HG02642 (cell line): ENCODE results near the gene CHAF1A.

Source experiments
- ATAC-seq: cut with Tn5 transposase; IDR thresholded peaks from one replicate; pipeline ENCODE4 v1.9.1; 2021; ENCODE audit warnings: mild to moderate bottlenecking; ENCODE audit not compliant: unreplicated experiment, poor library complexity

CHAF1A gene

DNA sequence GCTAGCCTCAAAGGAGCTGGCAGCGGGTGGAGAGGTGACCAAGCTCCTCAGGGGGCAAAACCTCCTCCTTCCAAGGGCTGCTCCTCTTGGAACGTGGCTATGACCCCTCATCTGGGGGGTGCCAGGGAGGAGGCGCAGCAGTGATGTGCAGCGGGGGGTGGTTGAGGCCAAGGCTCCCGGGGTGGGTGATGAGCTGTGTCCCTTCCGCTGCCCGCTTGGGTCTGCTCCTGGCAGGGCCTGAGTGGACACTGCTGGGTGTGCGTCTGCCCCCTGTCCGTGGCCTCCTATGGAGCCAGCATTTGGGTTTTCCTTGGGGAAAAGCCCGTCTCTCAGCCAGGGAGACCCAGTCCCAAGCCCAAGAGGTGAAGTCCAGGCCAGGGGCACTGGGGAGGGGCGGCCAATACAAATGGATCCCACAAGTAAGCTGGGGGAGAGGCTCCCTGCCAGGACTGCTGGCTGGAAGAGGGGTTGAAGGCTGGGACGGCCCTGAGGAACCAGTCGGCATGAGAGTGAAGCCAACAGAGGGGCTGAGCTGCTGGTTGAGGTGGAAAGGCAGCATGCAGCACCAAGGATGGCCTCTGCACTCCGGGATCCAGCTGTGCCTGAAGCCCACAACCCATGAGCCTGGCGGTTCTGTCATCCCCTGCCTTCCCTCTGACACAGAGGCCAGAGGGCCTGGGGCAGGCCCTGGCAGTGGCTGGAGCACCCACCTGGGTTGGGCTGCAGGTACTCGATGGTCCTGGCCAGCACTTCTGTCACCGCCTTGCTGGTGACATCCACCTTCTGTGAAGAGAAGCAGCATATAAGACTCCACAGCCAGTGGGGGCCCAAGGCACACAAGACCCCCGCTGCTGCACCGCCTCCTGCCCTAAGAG, 36.4 kb upstream of the CHAF1A start:
- ATAC-seq, result no peak

DNA sequence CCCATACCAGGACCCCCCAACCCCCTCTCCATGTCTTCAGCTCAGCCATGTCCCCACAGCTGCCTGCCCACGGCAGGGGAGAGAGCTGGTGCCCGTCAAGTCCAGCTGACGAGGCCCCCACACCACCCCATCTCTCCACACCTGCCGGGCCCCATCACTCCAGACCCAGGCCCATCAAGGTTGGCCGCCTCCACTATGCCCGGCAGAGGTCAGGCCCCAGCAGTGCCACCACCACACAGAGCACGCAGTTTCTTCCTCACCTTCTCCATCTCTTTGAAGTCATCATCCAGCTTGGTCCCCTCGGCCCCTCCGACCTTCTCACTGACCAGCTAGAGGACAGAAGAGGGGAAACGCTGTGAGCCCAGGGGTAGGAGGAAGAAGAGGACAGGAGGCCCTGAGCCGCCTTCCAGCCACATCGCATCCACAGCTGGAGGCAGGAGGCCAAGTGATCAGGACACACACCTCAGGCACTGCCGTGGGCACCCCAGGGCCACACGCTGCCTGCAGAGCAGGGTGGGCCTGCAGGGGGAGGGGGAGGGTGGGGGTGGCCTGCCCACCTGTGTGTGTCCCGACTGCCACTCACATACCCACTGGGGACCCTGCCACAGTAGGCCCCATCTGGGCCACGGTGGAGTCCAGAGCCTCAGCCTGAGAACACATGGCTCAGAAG, 35.6 kb upstream of the CHAF1A start:
- ATAC-seq, result no peak

DNA sequence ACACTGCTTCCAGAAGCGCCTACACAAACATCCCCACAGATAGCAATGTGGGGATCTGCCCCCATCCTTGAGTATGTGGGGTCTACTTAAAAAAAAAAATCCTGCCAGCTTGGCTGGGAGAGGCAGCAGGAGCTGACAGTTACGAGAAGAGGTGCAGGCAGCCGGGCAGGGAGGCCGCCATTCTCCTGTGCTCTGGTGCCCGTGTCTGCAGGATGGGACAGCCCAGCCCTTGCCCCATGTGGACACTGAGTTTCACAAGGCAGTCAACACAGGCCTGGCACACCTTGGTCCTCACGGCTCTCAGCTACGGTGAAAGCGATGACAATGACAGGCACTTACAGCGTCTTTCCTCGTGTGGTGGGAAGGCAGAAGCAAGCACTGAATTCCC, 35.1 kb upstream of the CHAF1A start:
- no peak for ATAC-seq

DNA sequence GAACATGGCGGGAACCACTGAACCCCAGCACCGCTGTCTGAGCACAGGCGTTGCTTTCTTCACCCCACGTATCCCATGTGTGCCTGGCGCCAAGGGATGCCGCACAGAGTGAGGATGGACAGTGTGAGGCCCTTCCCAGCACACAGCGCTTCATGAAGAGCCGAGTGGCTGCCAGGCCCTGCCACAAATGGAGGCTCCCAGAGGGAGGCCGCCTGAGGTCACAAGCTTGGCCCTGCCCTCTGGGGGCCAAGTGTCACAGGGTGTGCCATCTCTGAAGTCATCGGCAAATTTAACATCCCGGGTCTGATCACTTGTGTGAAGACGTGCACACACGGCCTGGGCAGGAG, 34.7 kb upstream of the CHAF1A start:
- no peak for ATAC-seq

DNA sequence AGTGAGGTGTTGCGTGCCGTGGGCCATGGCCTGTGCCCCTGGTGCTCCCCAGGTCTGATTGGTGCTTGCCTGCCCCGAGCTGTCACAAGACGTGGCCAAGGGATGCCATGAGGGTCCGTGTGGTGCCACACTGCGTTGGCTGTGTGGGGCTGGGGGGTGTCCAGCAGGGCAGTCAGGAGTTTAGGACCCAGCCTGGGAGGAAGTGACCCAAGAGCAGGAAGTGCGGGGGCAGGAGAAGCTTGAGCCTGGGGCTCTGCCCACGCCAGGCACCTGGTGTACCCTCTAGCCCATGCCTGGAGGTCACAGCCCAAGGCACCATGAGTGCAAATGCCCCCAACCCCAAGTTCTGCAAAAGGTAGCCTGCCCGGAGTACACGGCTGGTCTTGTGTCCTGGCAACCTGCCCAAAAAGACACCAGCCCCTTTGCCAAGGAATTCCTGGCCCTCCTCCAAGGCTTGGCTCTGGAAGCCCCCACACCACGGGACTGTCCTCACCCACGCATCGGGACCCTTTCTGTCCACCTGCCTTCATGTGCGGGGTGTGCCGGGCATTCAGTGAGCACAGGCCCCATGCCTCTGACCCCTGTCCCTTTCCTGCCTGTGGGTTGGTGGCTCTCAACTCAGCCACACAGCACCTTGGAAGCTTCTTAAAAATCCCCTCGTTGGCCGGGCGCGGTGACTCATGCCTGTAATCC, 34.2 kb upstream of the CHAF1A start:
- no peak for ATAC-seq

- peak; percentile 57 for ATAC-seq
These were observed 33.1 kb upstream of the CHAF1A start for GRCh38 chr19:4369109-4369887.

DNA sequence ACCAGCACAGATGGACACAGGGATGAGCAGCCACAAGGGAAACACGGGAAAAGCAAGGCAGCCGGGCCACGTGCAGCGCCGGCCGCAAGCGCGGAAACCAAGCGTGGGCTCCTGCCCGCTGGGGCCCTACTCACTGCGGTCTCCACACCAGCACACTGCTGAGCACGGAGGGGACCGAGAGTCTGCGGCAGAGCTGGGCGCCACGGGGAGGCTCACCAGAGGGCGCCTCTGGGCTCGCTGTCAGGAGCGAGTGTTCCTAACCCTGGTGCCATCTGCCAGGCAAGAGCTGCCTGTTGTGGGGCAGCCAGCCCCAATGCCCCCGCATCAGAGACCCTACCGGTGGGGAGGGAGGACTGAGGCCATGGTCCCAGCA, 32.6 kb upstream of the CHAF1A start:
- peak; percentile 50 for ATAC-seq

DNA sequence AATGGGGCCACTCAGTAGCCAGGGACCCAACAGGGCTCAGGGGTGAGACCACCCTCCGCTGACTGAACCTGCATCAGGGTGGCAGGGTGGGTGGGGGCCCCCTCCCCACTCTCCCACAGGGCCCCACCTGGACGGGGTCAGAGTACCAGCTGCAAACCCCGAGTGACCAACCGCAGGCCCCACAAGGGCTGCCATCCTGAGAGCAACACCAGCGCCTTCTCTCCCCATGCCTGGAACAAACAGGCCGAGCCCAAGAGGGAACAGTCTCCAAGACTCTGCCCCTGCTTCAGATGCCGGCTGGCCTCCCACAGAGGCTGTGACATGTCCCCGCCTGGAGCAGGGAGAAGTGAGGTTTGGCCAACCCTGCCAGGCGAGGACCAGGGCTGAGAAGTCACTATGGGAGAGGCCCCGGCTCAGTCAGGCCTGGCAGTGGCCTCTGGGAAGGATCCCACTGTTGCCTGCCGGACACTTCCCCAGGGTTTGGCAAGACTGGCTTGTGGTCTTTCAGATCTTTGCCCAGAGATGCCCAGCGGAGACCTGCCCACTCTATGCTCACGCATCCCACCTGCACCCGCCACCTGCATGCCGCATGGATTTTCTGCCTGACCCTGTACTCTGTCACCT, 31.9 kb upstream of the CHAF1A start:
- no peak for ATAC-seq

GRCh38 chr19:4371247-4372164, 30.9 kb upstream of the CHAF1A start:
- no peak for ATAC-seq

GRCh38 chr19:4372165-4373012, 30.1 kb upstream of the CHAF1A start:
- ATAC-seq, result no peak

DNA sequence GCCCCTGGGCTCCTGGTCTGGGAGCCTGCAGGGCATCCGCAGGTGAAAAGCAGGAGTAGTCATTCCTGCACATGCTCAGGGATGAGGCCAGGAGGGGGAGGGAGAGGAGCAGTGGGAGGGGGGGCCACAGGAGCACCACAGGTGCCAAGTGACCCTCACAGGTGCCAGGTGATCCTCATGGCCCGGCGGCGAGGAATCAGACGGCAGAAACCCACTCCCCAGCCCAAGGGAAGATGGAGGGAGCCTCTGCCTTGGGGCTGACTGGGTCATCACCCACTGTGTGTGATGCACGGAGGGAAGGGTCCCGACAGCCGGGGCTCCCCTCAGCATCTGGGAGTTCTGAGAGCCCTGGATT, 29.4 kb upstream of the CHAF1A start:
- ATAC-seq, result no peak

DNA sequence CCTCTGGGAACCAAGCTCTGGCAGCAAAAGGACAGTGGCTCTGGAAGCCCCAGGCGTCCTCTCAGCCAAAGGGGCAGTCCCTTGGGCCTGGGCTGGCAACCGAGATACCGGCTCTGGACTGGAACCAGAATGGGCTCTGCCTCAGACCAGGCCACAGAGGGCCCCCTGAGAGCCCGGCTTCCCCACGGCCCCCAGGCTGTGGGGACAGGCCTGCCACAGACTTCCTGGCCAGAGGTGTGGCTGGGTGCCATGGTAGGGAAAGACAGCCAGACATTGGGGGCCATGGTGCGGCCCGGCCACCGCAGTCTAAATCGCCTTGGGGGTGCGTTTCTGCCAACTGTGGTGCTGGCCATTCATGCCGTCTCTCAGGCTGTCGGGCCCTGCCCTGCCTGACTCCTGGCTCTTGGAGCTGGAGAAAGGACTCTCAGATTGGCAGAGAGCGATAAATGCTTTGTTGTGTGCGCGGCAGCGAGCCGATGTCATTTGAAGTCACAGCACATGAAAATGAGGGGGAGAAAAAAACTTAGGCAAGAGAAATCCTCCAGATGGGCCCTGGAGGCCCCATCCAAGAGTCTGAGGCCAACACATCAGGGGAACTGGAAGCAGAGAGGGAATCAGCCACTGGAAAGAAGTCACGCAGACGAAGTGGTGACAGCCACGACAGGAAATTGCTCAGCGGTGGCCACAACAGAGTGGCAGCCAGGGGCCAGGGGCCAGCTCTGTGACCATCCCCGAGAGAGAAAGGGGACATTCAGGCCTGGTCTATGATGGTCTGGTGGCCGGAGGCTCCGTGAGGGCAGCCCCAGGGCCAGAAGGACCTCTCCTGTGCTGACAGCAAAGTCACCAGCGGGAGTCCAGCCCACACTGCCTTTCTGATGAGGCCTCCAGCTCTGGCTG, 28.6 kb upstream of the CHAF1A start:
- ATAC-seq, result no peak

- no peak for ATAC-seq
These were observed 27.8 kb upstream of the CHAF1A start for GRCh38 chr19:4374498-4375163.

DNA sequence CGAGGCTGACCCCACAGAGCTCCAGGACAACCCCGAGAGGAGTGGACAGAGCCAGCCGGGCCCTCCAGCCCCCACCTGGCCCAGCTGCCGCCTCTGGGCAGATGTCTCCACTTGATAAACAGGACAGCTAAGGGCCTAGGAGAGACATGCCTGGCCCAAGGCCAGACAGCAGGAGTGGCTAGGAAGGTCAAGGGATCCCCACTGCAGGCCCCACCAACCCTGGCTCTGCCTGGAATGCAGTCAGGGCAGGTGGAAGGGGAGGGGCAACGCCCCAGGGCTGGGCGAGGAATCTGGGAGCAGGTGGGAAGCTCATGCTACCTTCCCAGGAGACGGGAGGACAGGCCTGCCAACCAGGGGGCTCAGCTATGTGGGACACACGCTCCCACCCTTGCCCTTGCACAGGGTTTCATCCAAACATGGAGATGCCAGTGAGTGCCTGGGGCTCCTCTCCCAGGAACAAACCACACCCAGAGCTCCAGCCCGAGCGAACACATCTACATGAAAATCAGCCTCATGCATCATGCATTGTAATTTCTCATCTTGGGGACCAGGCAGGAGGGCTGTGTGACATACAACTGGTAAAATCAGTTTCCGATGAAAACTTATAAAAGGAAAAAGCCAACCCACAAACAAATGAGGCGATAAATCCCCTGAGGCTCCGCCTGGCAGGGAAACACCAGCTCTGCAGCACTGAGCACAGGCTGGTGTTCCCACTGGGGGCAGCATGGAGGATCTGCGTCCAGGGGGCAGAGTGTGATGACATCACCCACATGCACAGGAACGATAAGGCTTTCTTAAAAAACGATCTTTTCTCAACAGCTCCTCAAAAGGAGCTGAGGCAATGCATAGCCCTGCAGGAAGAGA, 27.0 kb upstream of the CHAF1A start:
- ATAC-seq, result peak; percentile 42

DNA sequence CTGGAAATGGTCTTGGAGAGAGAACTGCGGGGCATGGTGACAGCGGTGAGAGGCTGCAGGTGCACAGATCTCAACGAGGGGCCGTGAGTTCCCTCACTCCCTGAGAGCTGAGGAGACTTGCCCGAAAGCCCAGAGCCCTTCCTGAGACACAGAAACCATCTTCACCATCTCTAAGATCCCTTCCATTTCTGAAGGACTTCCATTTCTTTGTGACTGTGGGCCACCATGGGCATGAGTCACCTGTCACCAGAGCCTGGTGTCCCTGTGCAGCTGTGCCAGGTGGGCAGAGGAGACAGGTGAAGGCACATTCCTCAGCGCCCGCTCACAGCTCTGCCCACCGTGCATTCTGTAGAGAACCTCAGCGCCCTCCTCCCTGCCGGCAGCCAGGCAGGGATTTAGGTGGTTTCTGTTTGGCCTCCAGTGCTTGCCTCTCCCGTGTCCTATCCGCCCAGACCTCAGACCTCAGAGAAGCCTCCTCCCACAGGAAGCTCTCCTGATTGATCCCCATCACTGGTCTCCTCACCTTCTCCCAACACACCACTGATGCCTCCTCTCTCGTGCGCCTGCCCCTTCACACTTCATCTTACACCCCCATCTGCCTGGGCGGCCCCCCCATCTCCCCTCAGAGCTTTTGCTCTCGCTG, 26.3 kb upstream of the CHAF1A start:
- ATAC-seq, result peak; percentile 12

- ATAC-seq, result no peak
These were observed 25.8 kb upstream of the CHAF1A start for GRCh38 chr19:4376671-4376990.
